Effector memory CD4-positive, alpha-beta T cell (primary cell): Measurements from ENCODE around the gene GAD1.

ENCODE experiments used
- DNase-seq, 3 donors: peaks; one replicate each; pipeline ENCODE4 v3.0.0-alpha.2; 2020
- H3K27ac ChIP-seq: 2 replicates; pipeline ENCODE4 v1.7.0; 2013; ENCODE audit warnings: mild to moderate bottlenecking, low read length, moderate library complexity; ENCODE audit not compliant: insufficient read depth, poor library complexity, severe bottlenecking
- H3K27me3 ChIP-seq: replicated peaks from 2 replicates; pipeline ENCODE4 v1.7.0; 2013; ENCODE audit warnings: mild to moderate bottlenecking, low read length; ENCODE audit not compliant: insufficient read depth, control insufficient read depth, poor library complexity, severe bottlenecking
- H3K36me3 ChIP-seq: 2 replicates; pipeline ENCODE4 v1.7.0; 2013; ENCODE audit warnings: mild to moderate bottlenecking, low read length, moderate library complexity; ENCODE audit not compliant: control insufficient read depth, insufficient read depth
- H3K4me1 ChIP-seq: 2 replicates; pipeline ENCODE4 v1.7.0; 2013; ENCODE audit warnings: low read length, mild to moderate bottlenecking; ENCODE audit not compliant: control insufficient read depth, insufficient read depth, poor library complexity, severe bottlenecking
- H3K4me3 ChIP-seq: 2 replicates; pipeline ENCODE4 v1.7.0; 2013; ENCODE audit warnings: low read length, low read depth, mild to moderate bottlenecking; ENCODE audit not compliant: insufficient read depth, poor library complexity, severe bottlenecking
- H3K9me3 ChIP-seq: 2 replicates; pipeline ENCODE4 v1.7.0; 2013; ENCODE audit warnings: mild to moderate bottlenecking, low read length, moderate library complexity; ENCODE audit not compliant: control insufficient read depth

GAD1 gene

GRCh38 chr2:170842785-170843184 lies 26.1 kb downstream of the GAD1 start:
- H3K4me1 ChIP-seq, result no peaks in the 10 kb centered on the region
- DNase-seq, result no peak
- H3K36me3 ChIP-seq, result no peaks in the 10 kb centered on the region

GRCh38 chr2:170843656-170844055 lies 27.0 kb downstream of the GAD1 start:
- H3K27ac ChIP-seq, result no peak overlapping the region
- H3K4me3 ChIP-seq, result no peak overlapping the region
- H3K36me3 ChIP-seq, result no peaks in the 10 kb centered on the region
- DNase-seq, result no peak
- no peaks in the 10 kb centered on the region for H3K9me3 ChIP-seq
- no peaks in the 10 kb centered on the region for H3K4me1 ChIP-seq
- no peaks in the 10 kb centered on the region for H3K27me3 ChIP-seq

More at GRCh38 chr2:170842785-170843184, 26.1 kb downstream of the GAD1 start:
- Histone ChIP-seq H3K27me3 (no peaks in the 10 kb centered on the region), H3K27ac (no peak overlapping the region), H3K9me3 (no peaks in the 10 kb centered on the region), H3K4me3 (no peak overlapping the region)

- Histone ChIP-seq H3K36me3 (no peaks in the 10 kb centered on the region), H3K9me3 (no peaks in the 10 kb centered on the region), H3K27me3 (no peaks in the 10 kb centered on the region), H3K27ac (no peak overlapping the region), H3K4me3 (no peak overlapping the region), H3K4me1 (no peaks in the 10 kb centered on the region)
- DNase-seq, result no peak
Observed at GRCh38 chr2:170845343-170845742, 28.7 kb downstream of the GAD1 start.

GRCh38 chr2:170846314-170846713 lies 29.6 kb downstream of the GAD1 start:
- no peaks in the 10 kb centered on the region for H3K27me3 ChIP-seq
- no peak overlapping the region for H3K27ac ChIP-seq
- H3K4me3 ChIP-seq, result no peak overlapping the region
- DNase-seq, result no peak
- no peaks in the 10 kb centered on the region for H3K36me3 ChIP-seq
- H3K9me3 ChIP-seq, result no peaks in the 10 kb centered on the region
- H3K4me1 ChIP-seq, result no peaks in the 10 kb centered on the region

- no peak for DNase-seq
- Histone ChIP-seq H3K27me3 (no peaks in the 10 kb centered on the region), H3K4me3 (no peak overlapping the region), H3K36me3 (no peaks in the 10 kb centered on the region), H3K27ac (no peak overlapping the region), H3K9me3 (no peaks in the 10 kb centered on the region), H3K4me1 (no peaks in the 10 kb centered on the region)
Observed at GRCh38 chr2:170847716-170848115, 31.0 kb downstream of the GAD1 start.

GRCh38 chr2:170848587-170848986 lies 31.9 kb downstream of the GAD1 start:
- Histone ChIP-seq H3K9me3 (no peaks in the 10 kb centered on the region), H3K4me3 (no peak overlapping the region), H3K27ac (no peak overlapping the region), H3K27me3 (no peaks in the 10 kb centered on the region), H3K4me1 (no peaks in the 10 kb centered on the region), H3K36me3 (no peaks in the 10 kb centered on the region)
- no peak for DNase-seq

- Histone ChIP-seq H3K27ac (no peak overlapping the region), H3K4me1 (no peaks in the 10 kb centered on the region)
Observed at GRCh38 chr2:170850251-170850650, 33.6 kb downstream of the GAD1 start.

GRCh38 chr2:170851635-170852034 lies 34.9 kb downstream of the GAD1 start:
- H3K4me1 ChIP-seq, result no peaks in the 10 kb centered on the region
- H3K9me3 ChIP-seq, result no peaks in the 10 kb centered on the region
- no peaks in the 10 kb centered on the region for H3K36me3 ChIP-seq
- H3K4me3 ChIP-seq, result no peak overlapping the region
- no peak overlapping the region for H3K27ac ChIP-seq
- H3K27me3 ChIP-seq, result no peaks in the 10 kb centered on the region
- DNase-seq, result no peak

More at GRCh38 chr2:170850251-170850650, 33.6 kb downstream of the GAD1 start:
- H3K27me3 ChIP-seq, result no peaks in the 10 kb centered on the region
- H3K9me3 ChIP-seq, result no peaks in the 10 kb centered on the region
- no peak for DNase-seq
- no peaks in the 10 kb centered on the region for H3K36me3 ChIP-seq
- no peak overlapping the region for H3K4me3 ChIP-seq

- H3K36me3 ChIP-seq, result no peaks in the 10 kb centered on the region
Observed at GRCh38 chr2:170856066-170856465, 39.4 kb downstream of the GAD1 start.

GRCh38 chr2:170862286-170862902 lies 45.7 kb downstream of the GAD1 start:
- H3K4me1 ChIP-seq, result no peaks in the 10 kb centered on the region
- no peaks in the 10 kb centered on the region for H3K9me3 ChIP-seq
- H3K4me3 ChIP-seq, result no peak overlapping the region
- no peaks in the 10 kb centered on the region for H3K27me3 ChIP-seq
- DNase-seq, result no peak
- H3K27ac ChIP-seq, result no peak overlapping the region
- no peaks in the 10 kb centered on the region for H3K36me3 ChIP-seq

More at GRCh38 chr2:170856066-170856465, 39.4 kb downstream of the GAD1 start:
- H3K4me1 ChIP-seq, result no peaks in the 10 kb centered on the region
- DNase-seq, result no peak
- H3K4me3 ChIP-seq, result no peak overlapping the region
- no peaks in the 10 kb centered on the region for H3K9me3 ChIP-seq
- H3K27me3 ChIP-seq, result no peaks in the 10 kb centered on the region
- H3K27ac ChIP-seq, result no peak overlapping the region
